H1 (cell line): Measurements from ENCODE around the gene ABCC11. TPM values are rescaled to one million over a fixed set of nuclear protein-coding genes. Genes with fewer than 3 reads are reported as not detected.

ENCODE experiments used
- CTCF ChIA-PET: fragments of 300-600 bp; sonication (Branson Sonifier 250); formaldehyde crosslinking; loops from one replicate; lab custom pipeline; 2021; ENCODE audit not compliant: partially characterized antibody; lab: Charles Lee
- POLR2A ChIA-PET: fragments of 300-600 bp; sonication (Branson Sonifier 250); formaldehyde crosslinking; loops from one replicate; lab custom pipeline; 2021; ENCODE audit warnings: inconsistent platforms; ENCODE audit not compliant: partially characterized antibody; lab: Charles Lee
- DNase-seq, 2 experiments: peaks; one replicate each; pipeline versions ENCODE4 v3.0.0 to v3.0.0-alpha.2; 2010 to 2022; ENCODE audit warnings: low spot score in 2 of 2, low read depth in 1 of 2, mixed read lengths in 1 of 2
- FAIRE-seq: peaks from 2 replicates; lab custom pipeline; 2011; peaks lifted over from hg19 to GRCh38; lab: Jason Lieb, UNC
- H2AFZ ChIP-seq: 2 replicates; pipeline ENCODE4 v1.8.1; 2012; ENCODE audit warnings: low read length, inconsistent platforms
- H2AK5ac ChIP-seq: 2 replicates; pipeline ENCODE4 v1.6.1; 2013; ENCODE audit warnings: low read depth, low read length
- H2BK120ac ChIP-seq: replicated peaks from 2 replicates; pipeline ENCODE3; 2013; ENCODE audit warnings: low read depth, low read length, inconsistent platforms
- H2BK12ac ChIP-seq: 2 replicates; pipeline ENCODE4 v1.6.1; 2013; ENCODE audit warnings: low read depth, low read length
- H2BK15ac ChIP-seq: 2 replicates; pipeline ENCODE4 v1.6.1; 2013; ENCODE audit warnings: low read length
- H2BK20ac ChIP-seq: 2 replicates; pipeline ENCODE4 v1.6.1; 2013; ENCODE audit warnings: low read length
- H2BK5ac ChIP-seq: 2 replicates; pipeline ENCODE4 v1.6.1; 2013; ENCODE audit warnings: low read depth, low read length
- H3K14ac ChIP-seq: 2 replicates; pipeline ENCODE4 v1.6.1; 2013; ENCODE audit warnings: inconsistent platforms; ENCODE audit not compliant: insufficient read length
- H3K18ac ChIP-seq: 2 replicates; pipeline ENCODE4 v1.6.1; 2013; ENCODE audit warnings: low read length; ENCODE audit errors: extremely low read depth
- H3K23ac ChIP-seq: 2 replicates; pipeline ENCODE4 v1.6.1; 2013; ENCODE audit warnings: inconsistent platforms; ENCODE audit not compliant: insufficient read length
- H3K23me2 ChIP-seq: 2 replicates; pipeline ENCODE4 v1.6.1; 2013; ENCODE audit warnings: low read depth, low read length
- H3K27ac ChIP-seq: 2 replicates; pipeline ENCODE4 v1.6.1; 2011; ENCODE audit warnings: low read depth, low read length, inconsistent platforms
- H3K27me3 ChIP-seq, 4 experiments: replicated peaks in 1 of 4; 1 replicate in 1 of 4; 2 replicates in 3 of 4; pipeline versions ENCODE4 v1.6.1 to v1.8.1; 2011 to 2013; ENCODE audit warnings: low read length in 3 of 4, mild to moderate bottlenecking in 3 of 4, inconsistent platforms in 2 of 4, mixed read lengths in 2 of 4, moderate library complexity in 1 of 4; ENCODE audit not compliant: control insufficient read depth in 3 of 4, insufficient read depth in 3 of 4; ENCODE audit errors: extremely low read depth in 1 of 4
- H3K36me3 ChIP-seq, 4 experiments: 2 replicates each; pipeline versions ENCODE4 v1.6.1 to v1.8.1; 2011 to 2013; ENCODE audit warnings: mild to moderate bottlenecking in 4 of 4, low read length in 3 of 4, moderate library complexity in 2 of 4, control low read depth in 1 of 4, inconsistent platforms in 1 of 4; ENCODE audit not compliant: insufficient read depth in 4 of 4, control insufficient read depth in 2 of 4
- H3K4ac ChIP-seq: replicated peaks from 2 replicates; pipeline ENCODE3; 2013; ENCODE audit warnings: low read length, low read depth, mixed read lengths, inconsistent platforms; ENCODE audit not compliant: insufficient read length
- H3K4me1 ChIP-seq, 4 experiments: replicated peaks in 1 of 4; 1 replicate in 1 of 4; 2 replicates in 3 of 4; pipeline versions ENCODE4 v1.6.1 to v1.8.1; 2011 to 2013; ENCODE audit warnings: low read length in 3 of 4, inconsistent platforms in 2 of 4, mixed read lengths in 1 of 4; ENCODE audit not compliant: insufficient read depth in 4 of 4, control insufficient read depth in 3 of 4
- H3K4me2 ChIP-seq, 2 experiments: 2 replicates each; pipeline versions ENCODE4 v1.6.1 to v1.8.1; 2011 to 2013; ENCODE audit warnings: low read depth in 2 of 2, low read length in 2 of 2, control low read depth in 1 of 2, inconsistent platforms in 1 of 2, mild to moderate bottlenecking in 1 of 2; ENCODE audit not compliant: insufficient read depth in 1 of 2
- H3K4me3 ChIP-seq, 4 experiments: fragments of 200-600, 300-600 bp in 1 of 4; sonication (generic), shearing (Covaris generic), sonication (Bioruptor Twin) in 1 of 4; 2 replicates each; pipeline versions ENCODE4 v1.5.1 to v1.8.1; 2011 to 2016; ENCODE audit warnings: low read length in 4 of 4, low read depth in 3 of 4, control low read depth in 2 of 4, inconsistent platforms in 2 of 4, mild to moderate bottlenecking in 2 of 4, mixed read lengths in 1 of 4, moderate library complexity in 1 of 4; ENCODE audit not compliant: insufficient read depth in 2 of 4; ENCODE audit errors: extremely low read depth in 1 of 4
- H3K56ac ChIP-seq: replicated peaks from 2 replicates; pipeline ENCODE3; 2013; ENCODE audit warnings: low read depth, mild to moderate bottlenecking, mixed read lengths, low read length, inconsistent platforms; ENCODE audit not compliant: insufficient read length
- H3K79me1 ChIP-seq: 2 replicates; pipeline ENCODE4 v1.6.1; 2013; ENCODE audit warnings: low read depth, low read length, control low read depth
- H3K79me2 ChIP-seq, 2 experiments: 2 replicates each; pipeline versions ENCODE4 v1.6.1 to v1.8.1; 2012 to 2013; ENCODE audit warnings: low read length in 2 of 2, mild to moderate bottlenecking in 2 of 2, inconsistent platforms in 1 of 2; ENCODE audit not compliant: insufficient read depth in 2 of 2, control insufficient read depth in 1 of 2
- H3K9ac ChIP-seq, 4 experiments: replicated peaks in 1 of 4; 1 replicate in 1 of 4; 2 replicates in 3 of 4; pipeline versions ENCODE4 v1.6.1 to v1.8.1; 2011 to 2013; ENCODE audit warnings: low read depth in 3 of 4, low read length in 3 of 4, control low read depth in 2 of 4, mild to moderate bottlenecking in 2 of 4, moderate library complexity in 2 of 4, inconsistent platforms in 1 of 4; ENCODE audit errors: extremely low read depth in 1 of 4
- H3K9me3 ChIP-seq, 2 experiments: 2 replicates each; pipeline versions ENCODE4 v1.6.1 to v1.8.1; 2012 to 2013; ENCODE audit warnings: mild to moderate bottlenecking in 2 of 2, moderate library complexity in 2 of 2, control low read depth in 1 of 2, inconsistent platforms in 1 of 2, low read depth in 1 of 2, low read length in 1 of 2, mixed read lengths in 1 of 2; ENCODE audit not compliant: insufficient read depth in 2 of 2
- H4K20me1 ChIP-seq, 2 experiments: replicated peaks in 1 of 2; 2 replicates each; pipeline versions ENCODE3 to v1.8.1; 2011 to 2013; ENCODE audit warnings: inconsistent platforms in 2 of 2, low read length in 2 of 2, mild to moderate bottlenecking in 1 of 2; ENCODE audit not compliant: insufficient read depth in 2 of 2, control insufficient read depth in 1 of 2
- H4K5ac ChIP-seq: 2 replicates; pipeline ENCODE4 v1.6.1; 2013; ENCODE audit warnings: low read length, low read depth, mixed read lengths, inconsistent platforms; ENCODE audit not compliant: insufficient read length
- H4K8ac ChIP-seq: 2 replicates; pipeline ENCODE4 v1.8.0; 2013; ENCODE audit warnings: mild to moderate bottlenecking, moderate library complexity, low read length, inconsistent platforms; ENCODE audit not compliant: insufficient read depth; ENCODE audit errors: extremely low read depth
- H4K91ac ChIP-seq: replicated peaks from 2 replicates; pipeline ENCODE3; 2013; ENCODE audit warnings: low read length, mixed read lengths, inconsistent platforms; ENCODE audit not compliant: insufficient read length
- E2F6 ChIP-seq: IDR thresholded peaks from 2 replicates; pipeline ENCODE4 v1.6.1; 2012; ENCODE audit warnings: inconsistent platforms
- EP300 ChIP-seq, 2 experiments: IDR thresholded peaks; 1 replicate in 1 of 2; 2 replicates in 1 of 2; pipeline ENCODE4 v1.6.1; 2011 to 2012; ENCODE audit warnings: low read depth in 2 of 2, low read length in 2 of 2, mild to moderate bottlenecking in 2 of 2, borderline replicate concordance in 1 of 2, inconsistent platforms in 1 of 2, moderate library complexity in 1 of 2
- RBBP5 ChIP-seq: IDR thresholded peaks from 2 replicates; pipeline ENCODE4 v1.7.1; 2012; ENCODE audit warnings: low read depth, mild to moderate bottlenecking, inconsistent platforms, low read length, moderate library complexity, borderline replicate concordance
- WGBS, 2 experiments: shearing (Covaris generic) in 1 of 2; methylation state at CpG; one replicate each; pipeline versions ENCODE4 v1.1.6 to v1.1.7; 2013 to 2015; ENCODE audit warnings: low lambda C conversion rate in 2 of 2, mixed read lengths in 2 of 2, inconsistent platforms in 1 of 2, low coverage in 1 of 2, missing lambda C conversion rate in 1 of 2; ENCODE audit not compliant: insufficient replicate concordance in 2 of 2, insufficient coverage in 1 of 2, insufficient read length in 1 of 2; ENCODE audit errors: extremely low coverage in 1 of 2, missing lambda C conversion rate in 1 of 2; 5-methylcytosine and 5-hydroxymethylcytosine counted together
- polyA plus RNA-seq, 7 experiments: library from polyadenylated mRNA; depleted of rRNA in 3 of 7; stranded (reverse) in 5 of 7; unstranded in 2 of 7; fragments of >200 nt in 5 of 7; fragments of 200-250 nt in 2 of 7; gene quantifications; 1 replicate in 5 of 7; 2 replicates in 1 of 7; 4 replicates in 1 of 7; pipeline versions ENCODE4 v1.2.1 to v1.2.3, GENCODE V29; 2011 to 2013; ENCODE audit warnings: missing spikeins in 2 of 7, mixed read lengths in 2 of 7
- total RNA-seq: library from RNA; stranded (reverse); fragmentation: NEBNext Ultra II Directional; extraction: Animal tissue kit (Norgen Biotek cat#: 25700); gene quantifications from 2 replicates; pipeline ENCODE4 v1.2.1, GENCODE V29; 2021

ABCC11 gene
- total and polyA plus RNA-seq, 2 of the 8 experiments (the other 6 are each of a cell fraction or from before 2014, with no cell fraction given) = 0.06 TPM; not detected in 1

- DNase-seq = no peak
- 96% methylated on average over 1 of the region's 1 CpG; no CpG with 5 or more reads in 1 of the 2 experiments for WGBS, 2 experiments
- H3K36me3 ChIP-seq = no peaks in the 10 kb centered on the region
- H2AFZ ChIP-seq = no peak overlapping the region
- no peak for FAIRE-seq
- H2BK20ac ChIP-seq = no peak overlapping the region
- no peaks in the 10 kb centered on the region for H3K9me3 ChIP-seq
- no peak overlapping the region for H3K4me3 ChIP-seq
- no peak overlapping the region for H2BK15ac ChIP-seq
- ChIA-PET CTCF (interaction anchor here (0.6 to 2.7 kb wide), 3 partner anchors 13 to 101 kb away, joined by 3 to 11 read pairs (median 4); no protein-coding TSS in a partner anchor), POLR2A (no interaction called here)
- TF ChIP-seq RBBP5 (no peak), EP300 (IDR thresholded peaks at IDR 0.05; ENCODE audit: borderline replicate concordance in 1 of 2, low read depth in 2 of 2, low read length in 2 of 2) (no peak), E2F6 (no peak)
- H3K18ac ChIP-seq = no peak overlapping the region
- no peaks in the 10 kb centered on the region for H3K79me1 ChIP-seq
- H3K23me2 ChIP-seq = no peaks in the 10 kb centered on the region
- no peak overlapping the region for H3K56ac ChIP-seq
- H4K8ac ChIP-seq = no peak overlapping the region
- H2BK12ac ChIP-seq = no peak overlapping the region
- H4K91ac ChIP-seq = no peak overlapping the region
- no peaks in the 10 kb centered on the region for H3K4me1 ChIP-seq
- no peak overlapping the region for H3K9ac ChIP-seq
- no peak overlapping the region for H3K14ac ChIP-seq
- H2BK120ac ChIP-seq = no peak overlapping the region
- H3K23ac ChIP-seq = no peak overlapping the region
- H3K4me2 ChIP-seq = no peak overlapping the region
- H2AK5ac ChIP-seq = no peak overlapping the region
- no peaks in the 10 kb centered on the region for H3K27me3 ChIP-seq
- no peaks in the 10 kb centered on the region for H3K79me2 ChIP-seq
- H4K5ac ChIP-seq = no peak overlapping the region
- H2BK5ac ChIP-seq = no peak overlapping the region
- H3K4ac ChIP-seq = no peak overlapping the region
- H4K20me1 ChIP-seq = no peaks in the 10 kb centered on the region
- no peak overlapping the region for H3K27ac ChIP-seq
Observed at GRCh38 chr16:48236286-48236685, 11.1 kb downstream of the ABCC11 start.
